Neural cell (in vitro differentiated cells): Measurements from ENCODE around the gene TINAG.

ENCODE experiments used
- CTCF ChIP-seq: fragments of 450-650 bp; IDR thresholded peaks from 2 replicates; pipeline ENCODE4 v1.5.1; 2014; ENCODE audit warnings: antibody characterized with exemption, mild to moderate bottlenecking, moderate library complexity; ENCODE audit not compliant: poor library complexity, severe bottlenecking
- EP300 ChIP-seq: fragments of 450-650 bp; conservative IDR thresholded peaks from 2 replicates; pipeline ENCODE4 v1.6.1; 2014; ENCODE audit warnings: antibody characterized with exemption, mild to moderate bottlenecking, moderate library complexity; ENCODE audit not compliant: poor library complexity, severe bottlenecking
- EZH2 ChIP-seq: fragments of 200-600, 300-800 bp; shearing (Covaris generic), sonication (generic); IDR thresholded peaks from 2 replicates; pipeline ENCODE4 v1.6.1; 2014; ENCODE audit warnings: antibody characterized with exemption, low read length, borderline replicate concordance, mild to moderate bottlenecking; ENCODE audit not compliant: insufficient read depth, poor library complexity, severe bottlenecking
- MXI1 ChIP-seq: fragments of 450-650 bp; conservative IDR thresholded peaks from 2 replicates; pipeline ENCODE4 v1.6.1; 2014; ENCODE audit warnings: antibody characterized with exemption, mild to moderate bottlenecking; ENCODE audit not compliant: poor library complexity, severe bottlenecking
- POLR2AphosphoS5 ChIP-seq: IDR thresholded peaks from 2 replicates; pipeline ENCODE4 v1.6.1; 2012
- REST ChIP-seq: IDR thresholded peaks from 2 replicates; pipeline ENCODE4 v1.6.1; 2012; ENCODE audit warnings: borderline replicate concordance
- SMC3 ChIP-seq: fragments of 450-650 bp; conservative IDR thresholded peaks from 2 replicates; pipeline ENCODE4 v1.6.1; 2014; ENCODE audit warnings: antibody characterized with exemption, mild to moderate bottlenecking, moderate library complexity; ENCODE audit not compliant: poor library complexity

- TF ChIP-seq CTCF (no peak), SMC3 (no peak), REST (no peak), EP300 (no peak), POLR2AphosphoS5 (no peak), EZH2 (no peak), MXI1 (no peak)
Measured at GRCh38 chr6:54260025-54260424, 48.2 kb upstream of the TINAG start.
